Lung (tissue), 12 donors: ENCODE results near the gene TRAPPC2B. TPM values are rescaled to one million over a fixed set of nuclear protein-coding genes. Genes with fewer than 3 reads are reported as not detected.

Experiments used
- ATAC-seq: fragments of 200-7000 bp; cut with Tn5 transposase; one replicate; pipeline ENCODE4 v1.9.1; 2020; ENCODE audit warnings: moderate number of reproducible peaks; ENCODE audit not compliant: insufficient read depth, low FRiP score
- DNase-seq, 3 donors: peaks; one replicate each; pipeline ENCODE4 v3.0.0-alpha.2; 2013 to 2017
- H3K27ac ChIP-seq, 2 donors: one replicate each; pipeline ENCODE4 v1.5.1; 2013; ENCODE audit warnings: mild to moderate bottlenecking in 2 of 2, moderate library complexity in 2 of 2, control low read depth in 1 of 2, inconsistent platforms in 1 of 2, low read depth in 1 of 2, low read length in 1 of 2
- H3K27me3 ChIP-seq, 3 donors: one replicate each; pipeline ENCODE4 v1.5.1; 2013; ENCODE audit warnings: low read length in 2 of 3; ENCODE audit not compliant: control insufficient read depth in 3 of 3, insufficient read depth in 3 of 3
- H3K36me3 ChIP-seq, 4 donors: one replicate each; pipeline ENCODE4 v1.5.1; 2013; ENCODE audit warnings: low read length in 4 of 4, mild to moderate bottlenecking in 1 of 4, moderate library complexity in 1 of 4; ENCODE audit not compliant: control insufficient read depth in 4 of 4, insufficient read depth in 4 of 4
- H3K4me1 ChIP-seq, 5 donors: one replicate each; pipeline ENCODE4 v1.5.1; 2013; ENCODE audit warnings: low read length in 5 of 5, mild to moderate bottlenecking in 2 of 5, moderate library complexity in 1 of 5; ENCODE audit not compliant: control insufficient read depth in 5 of 5, insufficient read depth in 5 of 5
- H3K4me3 ChIP-seq: one replicate; pipeline ENCODE4 v1.5.1; 2013; ENCODE audit warnings: mild to moderate bottlenecking, control low read depth, moderate library complexity
- H3K9ac ChIP-seq, 2 donors: one replicate each; pipeline ENCODE4 v1.5.1; 2013; ENCODE audit warnings: low read length in 2 of 2, control low read depth in 1 of 2; ENCODE audit not compliant: insufficient read depth in 1 of 2
- H3K9me3 ChIP-seq, 4 donors: one replicate each; pipeline ENCODE4 v1.5.1; 2013; ENCODE audit warnings: low read length in 3 of 4, mild to moderate bottlenecking in 1 of 4, moderate library complexity in 1 of 4; ENCODE audit not compliant: control insufficient read depth in 4 of 4, insufficient read depth in 3 of 4
- CTCF ChIP-seq: IDR thresholded peaks from 2 replicates; pipeline ENCODE4 v1.5.1; 2012; ENCODE audit warnings: mild to moderate bottlenecking; ENCODE audit errors: control extremely low read depth, extremely low read depth
- WGBS, 2 donors: extraction: QIAGEN DNeasy Blood & Tissue Kit; methylation state at CpG; one replicate each; pipeline ENCODE4 v1.1.7; 2013; 5-methylcytosine and 5-hydroxymethylcytosine counted together
- polyA plus RNA-seq, 2 donors: library from polyadenylated mRNA; stranded (reverse); fragments of 200-250 nt; gene quantifications; one replicate each; pipeline ENCODE4 v1.2.1, GENCODE V29; 2013
- total RNA-seq, 2 donors: library from RNA; depleted of rRNA in 1 of 2; stranded (reverse); fragments of >200 nt in 1 of 2; gene quantifications; one replicate each; pipeline ENCODE4 v1.2.1, GENCODE V29; 2014 to 2021
- donor health status: control.
- donor health status: control.
- donor health status: Bipolar disorder and iron deficiency.
- donor health status: healthy.
- donor health status: DM: yes; HTN: yes; CAD: no.

TRAPPC2B gene
- total and polyA plus RNA-seq, 4 donors: 6.2 to 25.4 (median 15.2) TPM

GRCh38 chr19:57350877-57351805, 12.2 kb upstream of the TRAPPC2B start, which contains the start of gene ZNF304:
Gene ZNF304 (plus strand): TSS chr19:57351271. CDS start chr19:57351665, 394 bp downstream.
- Histone ChIP-seq H3K4me1 (peaks cover 8 to 15% (median 11%) of the 10 kb centered on the region in 5 donors), H3K27me3 (no peaks in the 10 kb centered on the region), H3K36me3 (peaks cover 10 to 25% (median 19%) of the 10 kb centered on the region in 4 donors), H3K9me3 (peaks cover 0 to 29% (median 0%) of the 10 kb centered on the region in 4 donors), H3K4me3 (peak within 1 kb of the TSS; percentile 81), H3K9ac (peak within 1 kb of the TSS; percentile 95 to 98), H3K27ac (peak within 1 kb of the TSS; percentile 74 to 75)
- no peak for TF ChIP-seq CTCF
- DNase-seq (peak; percentile 97 to 99 (median 98)), ATAC-seq (peak; percentile 95)
- 2 to 3% methylated on average over 57 of the region's 57 CpGs for WGBS, 2 donors

- ATAC-seq: no peak
- H3K9me3 ChIP-seq: peaks cover 0 to 33% (median 0%) of the 10 kb centered on the region in 4 donors
- 20 to 28% methylated on average over 7 of the region's 7 CpGs for WGBS, 2 donors
Measured at GRCh38 chr19:57351867-57352266, 11.5 kb upstream of the TRAPPC2B start.

GRCh38 chr19:57355916-57356315, 7.4 kb upstream of the TRAPPC2B start:
- DNase-seq: no peak
- 80 to 97% methylated on average over 4 of the region's 4 CpGs for WGBS, 2 donors
- no peak for TF ChIP-seq CTCF
- Histone ChIP-seq H3K9me3 (peaks cover 0 to 49% (median 0%) of the 10 kb centered on the region in 4 donors), H3K4me1 (peaks cover 7 to 15% (median 10%) of the 10 kb centered on the region in 5 donors), H3K36me3 (peaks cover 28 to 53% (median 38%) of the 10 kb centered on the region in 4 donors), H3K9ac (no peak overlapping the region), H3K4me3 (no peak overlapping the region), H3K27me3 (no peaks in the 10 kb centered on the region), H3K27ac (no peak overlapping the region)
- no peak for ATAC-seq

More at GRCh38 chr19:57351867-57352266, 11.5 kb upstream of the TRAPPC2B start:
- Histone ChIP-seq H3K4me1 (peaks cover 8 to 15% (median 11%) of the 10 kb centered on the region in 5 donors), H3K9ac (peak overlapping the region; percentile 95 to 98), H3K4me3 (peak overlapping the region; percentile 81), H3K36me3 (peaks cover 13 to 33% (median 26%) of the 10 kb centered on the region in 4 donors), H3K27ac (peak overlapping the region in 1 of 2 donors; percentile 55), H3K27me3 (no peaks in the 10 kb centered on the region)
- no peak for DNase-seq
- TF ChIP-seq CTCF: no peak
